HEK293 (cell line): ENCODE results near the gene STK24.

Source experiments
- GLIS1 ChIP-seq: fragments of 450-650 bp; formaldehyde crosslinking; IDR thresholded peaks from 2 replicates; pipeline ENCODE4 v1.5.1; 2016; ENCODE audit warnings: missing biosample characterization, missing genetic modification characterization
- PATZ1 ChIP-seq: fragments of 450-650 bp; formaldehyde crosslinking; IDR thresholded peaks from 2 replicates; pipeline ENCODE4 v1.5.1; 2016; ENCODE audit warnings: missing biosample characterization, missing genetic modification characterization
- PRDM1 ChIP-seq: fragments of 450-650 bp; formaldehyde crosslinking; IDR thresholded peaks from 2 replicates; pipeline ENCODE4; 2016; ENCODE audit warnings: missing biosample characterization, missing genetic modification characterization
- PRDM4 ChIP-seq: fragments of 450-650 bp; formaldehyde crosslinking; IDR thresholded peaks from 2 replicates; pipeline ENCODE4 v1.5.1; 2017; ENCODE audit warnings: missing biosample characterization, missing genetic modification characterization
- REPIN1 ChIP-seq: fragments of 450-650 bp; formaldehyde crosslinking; IDR thresholded peaks from 2 replicates; pipeline ENCODE4 v1.5.1; 2017; ENCODE audit warnings: missing biosample characterization, missing genetic modification characterization, low read depth
- REST ChIP-seq: fragments of 450-650 bp; formaldehyde crosslinking; IDR thresholded peaks from 2 replicates; pipeline ENCODE4 v1.5.1; 2016; ENCODE audit warnings: missing biosample characterization, missing genetic modification characterization
- SCRT1 ChIP-seq: fragments of 450-650 bp; formaldehyde crosslinking; IDR thresholded peaks from 2 replicates; pipeline ENCODE4 v1.5.1; 2016; ENCODE audit warnings: missing biosample characterization, missing genetic modification characterization, borderline replicate concordance
- SP2 ChIP-seq: fragments of 450-650 bp; formaldehyde crosslinking; IDR thresholded peaks from 2 replicates; pipeline ENCODE4 v1.5.1; 2016; ENCODE audit warnings: missing biosample characterization, missing genetic modification characterization
- SP3 ChIP-seq: fragments of 450-650 bp; formaldehyde crosslinking; IDR thresholded peaks from 2 replicates; pipeline ENCODE4 v1.5.1; 2016; ENCODE audit warnings: missing biosample characterization, missing genetic modification characterization
- ZBTB26 ChIP-seq: fragments of 450-650 bp; formaldehyde crosslinking; optimal IDR thresholded peaks from 2 replicates; pipeline ENCODE3; 2016; ENCODE audit warnings: missing biosample characterization, mild to moderate bottlenecking, missing genetic modification characterization
- ZEB2 ChIP-seq: fragments of 450-650 bp; formaldehyde crosslinking; IDR thresholded peaks from 2 replicates; pipeline ENCODE4 v1.5.1; 2016; ENCODE audit warnings: missing biosample characterization, missing genetic modification characterization
- ZFP41 ChIP-seq: fragments of 450-650 bp; formaldehyde crosslinking; IDR thresholded peaks from 2 replicates; pipeline ENCODE4 v1.5.1; 2016; ENCODE audit warnings: missing biosample characterization, missing genetic modification characterization, borderline replicate concordance
- ZNF157 ChIP-seq: fragments of 450-650 bp; formaldehyde crosslinking; IDR thresholded peaks from 2 replicates; pipeline ENCODE4 v1.5.1; 2016; ENCODE audit warnings: missing biosample characterization, missing genetic modification characterization
- ZNF175 ChIP-seq: fragments of 450-650 bp; formaldehyde crosslinking; IDR thresholded peaks from 2 replicates; pipeline ENCODE4 v1.5.1; 2016; ENCODE audit warnings: missing biosample characterization, missing genetic modification characterization
- ZNF239 ChIP-seq: fragments of 450-650 bp; formaldehyde crosslinking; IDR thresholded peaks from 2 replicates; pipeline ENCODE4 v1.5.1; 2016; ENCODE audit warnings: missing biosample characterization, missing genetic modification characterization
- ZNF248 ChIP-seq: fragments of 450-650 bp; formaldehyde crosslinking; IDR thresholded peaks from 2 replicates; pipeline ENCODE4 v1.5.1; 2017; ENCODE audit warnings: missing biosample characterization, missing genetic modification characterization
- ZNF324 ChIP-seq: fragments of 450-650 bp; formaldehyde crosslinking; IDR thresholded peaks from 2 replicates; pipeline ENCODE4 v1.5.1; 2016; ENCODE audit warnings: missing biosample characterization, missing genetic modification characterization
- ZNF354C ChIP-seq: fragments of 450-650 bp; formaldehyde crosslinking; IDR thresholded peaks from 2 replicates; pipeline ENCODE4 v1.5.1; 2016; ENCODE audit warnings: missing biosample characterization, missing genetic modification characterization, low read depth, borderline replicate concordance
- ZNF37A ChIP-seq: fragments of 450-650 bp; IDR thresholded peaks from 2 replicates; pipeline ENCODE4 v1.5.1; 2018; ENCODE audit warnings: missing biosample characterization, missing genetic modification characterization
- ZNF394 ChIP-seq: fragments of 450-650 bp; formaldehyde crosslinking; IDR thresholded peaks from 2 replicates; pipeline ENCODE4 v1.5.1; 2016; ENCODE audit warnings: missing biosample characterization, missing genetic modification characterization, mild to moderate bottlenecking, moderate library complexity, borderline replicate concordance
- ZNF510 ChIP-seq: fragments of 450-650 bp; formaldehyde crosslinking; IDR thresholded peaks from 2 replicates; pipeline ENCODE4 v1.5.1; 2018; ENCODE audit warnings: mild to moderate bottlenecking, missing genetic modification characterization, missing biosample characterization; ENCODE audit not compliant: insufficient replicate concordance
- ZNF514 ChIP-seq: fragments of 450-650 bp; formaldehyde crosslinking; IDR thresholded peaks from 2 replicates; pipeline ENCODE4 v1.5.1; 2016; ENCODE audit warnings: missing biosample characterization, missing genetic modification characterization
- ZNF544 ChIP-seq: fragments of 450-650 bp; formaldehyde crosslinking; IDR thresholded peaks from 2 replicates; pipeline ENCODE4 v1.5.0; 2017; ENCODE audit warnings: missing biosample characterization, missing genetic modification characterization
- ZNF555 ChIP-seq: fragments of 450-650 bp; formaldehyde crosslinking; conservative IDR thresholded peaks from 2 replicates; pipeline ENCODE4 v1.5.1; 2017; ENCODE audit warnings: missing biosample characterization, mild to moderate bottlenecking, missing genetic modification characterization, inconsistent platforms
- ZNF560 ChIP-seq: fragments of 450-650 bp; formaldehyde crosslinking; IDR thresholded peaks from 2 replicates; pipeline ENCODE4 v1.5.1; 2017; ENCODE audit warnings: missing biosample characterization, missing genetic modification characterization, borderline replicate concordance
- ZNF600 ChIP-seq: fragments of 450-650 bp; formaldehyde crosslinking; IDR thresholded peaks from 2 replicates; pipeline ENCODE4 v1.5.1; 2016; ENCODE audit warnings: missing biosample characterization, missing genetic modification characterization
- ZNF610 ChIP-seq: fragments of 450-650 bp; formaldehyde crosslinking; IDR thresholded peaks from 2 replicates; pipeline ENCODE4 v1.5.1; 2016; ENCODE audit warnings: missing biosample characterization, missing genetic modification characterization, borderline replicate concordance
- ZNF654 ChIP-seq: fragments of 450-650 bp; formaldehyde crosslinking; IDR thresholded peaks from 2 replicates; pipeline ENCODE4 v1.5.1; 2016; ENCODE audit warnings: low read depth, missing biosample characterization, missing genetic modification characterization
- ZNF707 ChIP-seq: fragments of 450-650 bp; formaldehyde crosslinking; IDR thresholded peaks from 2 replicates; pipeline ENCODE4 v1.5.1; 2016; ENCODE audit warnings: missing biosample characterization, missing genetic modification characterization
- ZNF768 ChIP-seq: fragments of 450-650 bp; formaldehyde crosslinking; IDR thresholded peaks from 2 replicates; pipeline ENCODE4 v1.5.1; 2018; ENCODE audit warnings: missing biosample characterization, mild to moderate bottlenecking, missing genetic modification characterization
- ZNF792 ChIP-seq: fragments of 450-650 bp; formaldehyde crosslinking; IDR thresholded peaks from 2 replicates; pipeline ENCODE4 v1.5.1; 2016; ENCODE audit warnings: missing biosample characterization, missing genetic modification characterization

Gene STK24

GRCh38 chr13:98445340-98446233 is 131.3 kb downstream of the STK24 start (continued):
- TF ChIP-seq PRDM4 (tag by site-specific recombination): no peak
- TF ChIP-seq ZNF239 (tag by site-specific recombination): no peak
- no peak for TF ChIP-seq ZNF792 (tag by site-specific recombination)
- no peak for TF ChIP-seq ZNF510 (tag by site-specific recombination)
- no peak for TF ChIP-seq ZNF768 (tag by site-specific recombination)
- TF ChIP-seq SP3: no peak; the same call in 1 of the 2 replicates
- TF ChIP-seq ZNF600: peak; percentile 40; the same call in 1 of the 2 replicates
- TF ChIP-seq REPIN1 (tag by site-specific recombination): no peak
- no peak for TF ChIP-seq ZNF157
- no peak for TF ChIP-seq ZNF560 (tag by site-specific recombination)
- TF ChIP-seq SCRT1 (tag by site-specific recombination): no peak
- no peak for TF ChIP-seq ZNF707 (tag by site-specific recombination)
- no peak for TF ChIP-seq ZNF610 (tag by site-specific recombination)
- TF ChIP-seq PRDM1 (tag by site-specific recombination): no peak
- TF ChIP-seq ZNF324 (tag by site-specific recombination): no peak
- no peak for TF ChIP-seq ZFP41
- peak; percentile 27; the same call in 1 of the 2 replicates for TF ChIP-seq ZNF394 (tag by site-specific recombination)
- TF ChIP-seq ZNF514 (tag by site-specific recombination): no peak
- no peak for TF ChIP-seq ZNF248 (tag by site-specific recombination)
- TF ChIP-seq PATZ1: peak; percentile 72
- peak; percentile 41; the same call in 1 of the 2 replicates for TF ChIP-seq ZNF654 (tag by site-specific recombination)
- no peak for TF ChIP-seq SP2
- TF ChIP-seq ZEB2 (tag by site-specific recombination): 0 out of 2 replicates have a peak, but pooled peaks have one; percentile 31
- no peak for TF ChIP-seq REST (tag by site-specific recombination)
- no peak for TF ChIP-seq ZNF175
- TF ChIP-seq ZNF544: no peak
- peak; percentile 47 for TF ChIP-seq GLIS1
- no peak for TF ChIP-seq ZNF37A (tag by site-specific recombination)
- TF ChIP-seq ZBTB26 (tag by site-specific recombination): no peak
- no peak for TF ChIP-seq ZNF555 (tag by site-specific recombination)
- no peak for TF ChIP-seq ZNF354C (tag by site-specific recombination)
